HEK293 (cell line): ENCODE measurements around the gene RSPH9.

ENCODE experiments used
- BCL11B ChIP-seq: fragments of 450-650 bp; formaldehyde crosslinking; IDR thresholded peaks from 2 replicates; pipeline ENCODE4 v1.5.1; 2016; ENCODE audit warnings: low read depth, missing biosample characterization, missing genetic modification characterization
- GLI4 ChIP-seq: fragments of 450-650 bp; formaldehyde crosslinking; IDR thresholded peaks from 2 replicates; pipeline ENCODE4 v1.5.1; 2016; ENCODE audit warnings: missing biosample characterization, missing genetic modification characterization
- HIC1 ChIP-seq: fragments of 450-650 bp; formaldehyde crosslinking; IDR thresholded peaks from 2 replicates; pipeline ENCODE4 v1.5.1; 2016; ENCODE audit warnings: missing biosample characterization, missing genetic modification characterization
- HOXD13 ChIP-seq: sonication (generic); formaldehyde crosslinking; IDR thresholded peaks from 2 replicates; pipeline ENCODE4 v1.8.0; 2022; ENCODE audit warnings: missing genetic modification reagents, borderline replicate concordance
- IKZF3 ChIP-seq: fragments of 450-650 bp; IDR thresholded peaks from 2 replicates; pipeline ENCODE4 v1.5.0; 2018; ENCODE audit warnings: missing biosample characterization, mild to moderate bottlenecking, missing genetic modification characterization, moderate library complexity
- KLF16 ChIP-seq: fragments of 450-650 bp; formaldehyde crosslinking; IDR thresholded peaks from 2 replicates; pipeline ENCODE4 v1.5.1; 2017; ENCODE audit warnings: missing biosample characterization, missing genetic modification characterization
- MEIS1 ChIP-seq: sonication (generic); formaldehyde crosslinking; IDR thresholded peaks from 2 replicates; pipeline ENCODE4 v1.8.1; 2022; ENCODE audit warnings: missing genetic modification reagents, mild to moderate bottlenecking, borderline replicate concordance
- PBX3 ChIP-seq: sonication (generic); formaldehyde crosslinking; IDR thresholded peaks from 2 replicates; pipeline ENCODE4 v1.8.1; 2022; ENCODE audit warnings: mild to moderate bottlenecking, moderate library complexity, missing genetic modification reagents
- PRDM1 ChIP-seq: fragments of 450-650 bp; formaldehyde crosslinking; IDR thresholded peaks from 2 replicates; pipeline ENCODE4; 2016; ENCODE audit warnings: missing biosample characterization, missing genetic modification characterization
- RBAK ChIP-seq: fragments of 450-650 bp; formaldehyde crosslinking; IDR thresholded peaks from 2 replicates; pipeline ENCODE4 v1.5.1; 2016; ENCODE audit warnings: missing biosample characterization, missing genetic modification characterization
- SP7 ChIP-seq: fragments of 450-650 bp; formaldehyde crosslinking; IDR thresholded peaks from 2 replicates; pipeline ENCODE4 v1.5.1; 2016; ENCODE audit warnings: missing biosample characterization, missing genetic modification characterization
- TSHZ1 ChIP-seq: fragments of 450-650 bp; formaldehyde crosslinking; IDR thresholded peaks from 2 replicates; pipeline ENCODE4 v1.5.1; 2016; ENCODE audit warnings: missing biosample characterization, missing genetic modification characterization, borderline replicate concordance
- ZBTB26 ChIP-seq: fragments of 450-650 bp; formaldehyde crosslinking; optimal IDR thresholded peaks from 2 replicates; pipeline ENCODE3; 2016; ENCODE audit warnings: missing biosample characterization, mild to moderate bottlenecking, missing genetic modification characterization
- ZFP37 ChIP-seq: fragments of 450-650 bp; formaldehyde crosslinking; IDR thresholded peaks from 2 replicates; pipeline ENCODE4 v1.5.1; 2016; ENCODE audit warnings: missing biosample characterization, missing genetic modification characterization
- ZFP41 ChIP-seq: fragments of 450-650 bp; formaldehyde crosslinking; IDR thresholded peaks from 2 replicates; pipeline ENCODE4 v1.5.1; 2016; ENCODE audit warnings: missing biosample characterization, missing genetic modification characterization, borderline replicate concordance
- ZFP69B ChIP-seq: fragments of 450-650 bp; formaldehyde crosslinking; IDR thresholded peaks from 2 replicates; pipeline ENCODE4 v1.5.1; 2016; ENCODE audit warnings: missing biosample characterization, missing genetic modification characterization
- ZNF146 ChIP-seq: fragments of 450-650 bp; formaldehyde crosslinking; IDR thresholded peaks from 2 replicates; pipeline ENCODE4 v1.5.1; 2016; ENCODE audit warnings: missing biosample characterization, missing genetic modification characterization
- ZNF174 ChIP-seq: fragments of 450-650 bp; formaldehyde crosslinking; IDR thresholded peaks from 2 replicates; pipeline ENCODE4 v1.5.0; 2017; ENCODE audit warnings: missing biosample characterization, mild to moderate bottlenecking, missing genetic modification characterization
- ZNF175 ChIP-seq: fragments of 450-650 bp; formaldehyde crosslinking; IDR thresholded peaks from 2 replicates; pipeline ENCODE4 v1.5.1; 2016; ENCODE audit warnings: missing biosample characterization, missing genetic modification characterization
- ZNF302 ChIP-seq: fragments of 450-650 bp; formaldehyde crosslinking; IDR thresholded peaks from 2 replicates; pipeline ENCODE4 v1.5.1; 2016; ENCODE audit warnings: missing biosample characterization, missing genetic modification characterization, low read depth
- ZNF362 ChIP-seq: fragments of 450-650 bp; formaldehyde crosslinking; IDR thresholded peaks from 2 replicates; pipeline ENCODE4 v1.5.1; 2016; ENCODE audit warnings: missing biosample characterization, missing genetic modification characterization
- ZNF501 ChIP-seq: fragments of 450-650 bp; formaldehyde crosslinking; IDR thresholded peaks from 2 replicates; pipeline ENCODE4 v1.5.1; 2016; ENCODE audit warnings: missing biosample characterization, missing genetic modification characterization
- ZNF560 ChIP-seq: fragments of 450-650 bp; formaldehyde crosslinking; IDR thresholded peaks from 2 replicates; pipeline ENCODE4 v1.5.1; 2017; ENCODE audit warnings: missing biosample characterization, missing genetic modification characterization, borderline replicate concordance
- ZNF580 ChIP-seq: fragments of 450-650 bp; formaldehyde crosslinking; IDR thresholded peaks from 2 replicates; pipeline ENCODE4 v1.5.1; 2016; ENCODE audit warnings: missing biosample characterization, missing genetic modification characterization
- ZNF596 ChIP-seq: fragments of 450-650 bp; IDR thresholded peaks from 2 replicates; pipeline ENCODE4 v1.5.0; 2018; ENCODE audit warnings: missing biosample characterization, mild to moderate bottlenecking, missing genetic modification characterization, moderate library complexity
- ZNF624 ChIP-seq: fragments of 450-650 bp; formaldehyde crosslinking; IDR thresholded peaks from 2 replicates; pipeline ENCODE4 v1.5.1; 2017; ENCODE audit warnings: missing biosample characterization, missing genetic modification characterization
- ZNF629 ChIP-seq: fragments of 450-650 bp; formaldehyde crosslinking; IDR thresholded peaks from 2 replicates; pipeline ENCODE4 v1.5.1; 2017; ENCODE audit warnings: missing biosample characterization, missing genetic modification characterization
- ZNF701 ChIP-seq: fragments of 450-650 bp; formaldehyde crosslinking; IDR thresholded peaks from 2 replicates; pipeline ENCODE4 v1.5.1; 2016; ENCODE audit warnings: missing biosample characterization, missing genetic modification characterization
- ZNF707 ChIP-seq: fragments of 450-650 bp; formaldehyde crosslinking; IDR thresholded peaks from 2 replicates; pipeline ENCODE4 v1.5.1; 2016; ENCODE audit warnings: missing biosample characterization, missing genetic modification characterization
- ZNF791 ChIP-seq: fragments of 450-650 bp; formaldehyde crosslinking; IDR thresholded peaks from 2 replicates; pipeline ENCODE4 v1.5.1; 2016; ENCODE audit warnings: missing biosample characterization, missing genetic modification characterization
- ZSCAN16 ChIP-seq: fragments of 450-650 bp; formaldehyde crosslinking; IDR thresholded peaks from 2 replicates; pipeline ENCODE4 v1.5.1; 2016; ENCODE audit warnings: missing biosample characterization, missing genetic modification characterization

The RSPH9 gene

GRCh38 chr6:43668151-43669028, 23.6 kb downstream of the RSPH9 start (continued):
- TF ChIP-seq ZNF362 (no peak), ZNF560 (no peak), BCL11B (no peak), ZNF791 (tag by site-specific recombination) (no peak), ZNF701 (tag by site-specific recombination) (no peak), IKZF3 (tag by site-specific recombination) (peak; percentile 54), ZNF624 (tag by site-specific recombination) (no peak), ZBTB26 (tag by site-specific recombination) (peak; percentile 13), KLF16 (peak; percentile 41; the same call in 1 of the 2 replicates), SP7 (tag by site-specific recombination) (peak; percentile 73), ZSCAN16 (no peak), ZFP41 (tag by site-specific recombination) (no peak), ZNF707 (no peak), ZFP69B (peak; percentile 61; the same call in 1 of the 2 replicates), ZNF146 (tag by site-specific recombination) (no peak; the same call in 1 of the 2 replicates), TSHZ1 (tag by site-specific recombination) (no peak), HOXD13 (CRISPR knock-in tag) (no peak), PBX3 (CRISPR knock-in tag) (peak; percentile 76; the same call in 1 of the 2 replicates), ZNF174 (tag by site-specific recombination) (no peak), PRDM1 (tag by site-specific recombination) (peak; percentile 96), HIC1 (tag by site-specific recombination) (peak; percentile 73; the same call in 1 of the 2 replicates), ZNF596 (tag by site-specific recombination) (no peak), GLI4 (tag by site-specific recombination) (no peak), RBAK (tag by site-specific recombination) (no peak), ZNF629 (tag by site-specific recombination) (0 out of 2 replicates have a peak, but pooled peaks have one; percentile 32), MEIS1 (CRISPR knock-in tag) (no peak), ZFP37 (no peak), ZNF302 (tag by site-specific recombination) (no peak), ZNF175 (no peak), ZNF580 (tag by site-specific recombination) (peak; percentile 45; the same call in 1 of the 2 replicates), ZNF501 (tag by site-specific recombination) (peak; percentile 55; the same call in 1 of the 2 replicates)
